Lower lobe of right lung (tissue), 2 donors: ENCODE measurements around the gene PTPRM. TPM values are rescaled to one million over a fixed set of nuclear protein-coding genes. Genes with fewer than 3 reads are reported as not detected.

Source experiments
- ATAC-seq, 2 donors: fragments of 200-7000 bp; cut with Tn5 transposase; one replicate each; pipeline ENCODE4 v1.9.1; 2020 to 2022; ENCODE audit warnings: mild to moderate bottlenecking in 2 of 2, moderate library complexity in 2 of 2
- DNase-seq: peaks from one replicate; pipeline ENCODE4 v3.0.0-alpha.2; 2020
- H3K27ac ChIP-seq: fragments of 200-600 bp; one replicate; pipeline ENCODE4 v1.8.0; 2022
- H3K27me3 ChIP-seq: fragments of 200-600 bp; one replicate; pipeline ENCODE4 v1.8.0; 2022; ENCODE audit warnings: low read depth
- H3K36me3 ChIP-seq: fragments of 200-600 bp; one replicate; pipeline ENCODE4 v1.8.0; 2022; ENCODE audit warnings: mild to moderate bottlenecking
- H3K4me1 ChIP-seq: fragments of 200-600 bp; one replicate; pipeline ENCODE4 v1.8.0; 2022
- H3K4me3 ChIP-seq: fragments of 200-600 bp; one replicate; pipeline ENCODE4 v1.8.0; 2022; ENCODE audit warnings: mild to moderate bottlenecking
- H3K9me3 ChIP-seq: fragments of 200-600 bp; one replicate; pipeline ENCODE4 v1.8.0; 2022
- CTCF ChIP-seq: fragments of 200-600 bp; IDR thresholded peaks from one replicate; pipeline ENCODE4 v1.8.0; 2022; ENCODE audit warnings: antibody characterized with exemption, mild to moderate bottlenecking
- intact Hi-C: fragments of 100-400 bp; cut with DNase I; formaldehyde crosslinking; loops from one replicate; pipeline ENCODE4 v1.11.0; 2022
- total RNA-seq: library from RNA; stranded (reverse); fragmentation: NEBNext Ultra II Directional; extraction: Animal tissue kit (Norgen Biotek cat#: 25700); gene quantifications from one replicate; pipeline ENCODE4 v1.2.1, GENCODE V29; 2021
- donor health status: DM: no; HTN: yes; CAD: no; lungs with severe emphysema.

PTPRM gene
- total RNA-seq, 1 donor from 2014 or later = 85.2 TPM

- intact Hi-C loops = no loop called here
- no peak for TF ChIP-seq CTCF
- DNase-seq (no peak), ATAC-seq (peak; percentile 75 to 84)
- Histone ChIP-seq H3K4me3 (no peak overlapping the region), H3K9me3 (no peaks in the 10 kb centered on the region), H3K4me1 (peaks cover 11% of the 10 kb centered on the region), H3K36me3 (no peaks in the 10 kb centered on the region), H3K27me3 (no peaks in the 10 kb centered on the region), H3K27ac (peak overlapping the region; percentile 37)
These were observed 329.8 kb downstream of the PTPRM start for GRCh38 chr18:7896805-7897518.

- H3K27ac ChIP-seq = peak overlapping the region; percentile 37
- TF ChIP-seq CTCF = no peak
- H3K36me3 ChIP-seq = no peaks in the 10 kb centered on the region
- no peak overlapping the region for H3K4me3 ChIP-seq
- H3K27me3 ChIP-seq = no peaks in the 10 kb centered on the region
- H3K4me1 ChIP-seq = peaks cover 16% of the 10 kb centered on the region
- intact Hi-C loops = no loop called here
- no peaks in the 10 kb centered on the region for H3K9me3 ChIP-seq
- DNase-seq (no peak), ATAC-seq (no peak)
These were observed 331.1 kb downstream of the PTPRM start for GRCh38 chr18:7898181-7898580.

GRCh38 chr18:7899078-7899477 lies 332.0 kb downstream of the PTPRM start:
- no peak overlapping the region for H3K27ac ChIP-seq
- intact Hi-C loops = no loop called here
- H3K27me3 ChIP-seq = no peaks in the 10 kb centered on the region
- no peaks in the 10 kb centered on the region for H3K9me3 ChIP-seq
- ATAC-seq (no peak), DNase-seq (no peak)
- no peak overlapping the region for H3K4me3 ChIP-seq
- H3K36me3 ChIP-seq = no peaks in the 10 kb centered on the region
- H3K4me1 ChIP-seq = peaks cover 16% of the 10 kb centered on the region
- TF ChIP-seq CTCF = no peak

- Histone ChIP-seq H3K4me1 (peaks cover 16% of the 10 kb centered on the region), H3K36me3 (no peaks in the 10 kb centered on the region), H3K27ac (no peak overlapping the region), H3K9me3 (no peaks in the 10 kb centered on the region), H3K27me3 (no peaks in the 10 kb centered on the region), H3K4me3 (no peak overlapping the region)
- DNase-seq (no peak), ATAC-seq (no peak)
- intact Hi-C loops = no loop called here
- no peak for TF ChIP-seq CTCF
These were observed 333.0 kb downstream of the PTPRM start for GRCh38 chr18:7900091-7900490.

GRCh38 chr18:7901657-7902056 lies 334.5 kb downstream of the PTPRM start:
- Histone ChIP-seq H3K27ac (no peak overlapping the region), H3K36me3 (no peaks in the 10 kb centered on the region), H3K4me1 (peaks cover 16% of the 10 kb centered on the region), H3K9me3 (no peaks in the 10 kb centered on the region), H3K4me3 (no peak overlapping the region), H3K27me3 (no peaks in the 10 kb centered on the region)
- no peak for TF ChIP-seq CTCF
- intact Hi-C loops = no loop called here
- no peak for DNase-seq
- ATAC-seq = no peak
